CD4-positive, alpha-beta T cell treated with Interferon gamma for 1 hour (primary cell): ENCODE data around the gene OR8B3.

Experiments used
- DNase-seq: peaks from one replicate; pipeline ENCODE4 v3.0.0-alpha.2; 2020

Gene OR8B3

GRCh38 chr11:124346311-124346955 is 52.4 kb downstream of the OR8B3 start:
- DNase-seq, result no peak
